GM23338 (cell line): ENCODE measurements around the gene KIRREL3. TPM values are rescaled to one million over a fixed set of nuclear protein-coding genes. Genes with fewer than 3 reads are reported as not detected.
A peak's percentile ranks its signal among the peaks of the same experiment; 100 is the strongest.

Experiments used
- ATAC-seq: fragments of 200-7000 bp; cut with Tn5 transposase; 3 replicates; pipeline ENCODE4 v1.9.1; 2020
- DNase-seq: peaks from one replicate; pipeline ENCODE4 v3.0.0-alpha.2; 2015; ENCODE audit warnings: low spot score
- H2AFZ ChIP-seq: fragments of 200-600 bp; sonication (generic); 2 replicates; pipeline ENCODE4 v1.8.0; 2016; ENCODE audit warnings: antibody characterized with exemption, mild to moderate bottlenecking, moderate library complexity
- H3F3A ChIP-seq: fragments of 200-600 bp; sonication (generic); replicated peaks from 2 replicates; pipeline ENCODE4 v1.8.0; 2017; ENCODE audit warnings: antibody characterized with exemption, mixed run types, low read depth
- H3K27ac ChIP-seq: fragments of 200-600 bp; sonication (generic); 2 replicates; pipeline ENCODE4 v1.6.1; 2016; ENCODE audit warnings: low read depth
- H3K27me3 ChIP-seq: fragments of 200-600 bp; sonication (generic); 2 replicates; pipeline ENCODE4 v1.8.0; 2016; ENCODE audit warnings: mild to moderate bottlenecking, mixed run types, moderate library complexity; ENCODE audit not compliant: insufficient read depth
- H3K36me3 ChIP-seq: fragments of 200-600 bp; sonication (generic); 2 replicates; pipeline ENCODE4 v1.8.0; 2016; ENCODE audit warnings: mild to moderate bottlenecking; ENCODE audit not compliant: insufficient read depth
- H3K4me1 ChIP-seq: fragments of 200-600 bp; sonication (generic); 2 replicates; pipeline ENCODE4 v1.8.0; 2016; ENCODE audit warnings: mild to moderate bottlenecking, moderate library complexity; ENCODE audit not compliant: insufficient read depth
- H3K4me2 ChIP-seq: fragments of 200-600 bp; sonication (generic); 2 replicates; pipeline ENCODE4 v1.7.1; 2017; ENCODE audit warnings: mixed run types
- H3K4me3 ChIP-seq: fragments of 200-600 bp; sonication (generic); 2 replicates; pipeline ENCODE4 v1.6.1; 2016; ENCODE audit warnings: mixed run types
- H3K79me2 ChIP-seq: fragments of 200-600 bp; sonication (generic); replicated peaks from 2 replicates; pipeline ENCODE4 v1.8.0; 2017; ENCODE audit warnings: mild to moderate bottlenecking; ENCODE audit not compliant: insufficient read depth
- H3K9me2 ChIP-seq: fragments of 200-600 bp; sonication (generic); 2 replicates; pipeline ENCODE4 v1.8.0; 2017; ENCODE audit not compliant: insufficient read depth
- H4K20me1 ChIP-seq: fragments of 200-600 bp; sonication (generic); replicated peaks from 2 replicates; pipeline ENCODE4 v1.8.0; 2017; ENCODE audit warnings: mild to moderate bottlenecking; ENCODE audit not compliant: insufficient read depth
- H3K27ac Mint-ChIP-seq: 2 replicates; pipeline ENCODE4 v1.8.0; 2020; ENCODE audit warnings: inconsistent platforms, mild to moderate bottlenecking, moderate library complexity, mixed read lengths
- H3K27me3 Mint-ChIP-seq: 3 replicates; pipeline ENCODE4 v1.8.0; 2022; ENCODE audit warnings: low read depth, mild to moderate bottlenecking, moderate library complexity, mixed read lengths, inconsistent platforms; ENCODE audit not compliant: insufficient read depth, poor library complexity
- H3K36me3 Mint-ChIP-seq: 3 replicates; pipeline ENCODE4 v1.8.0; 2021; ENCODE audit warnings: low read depth, mild to moderate bottlenecking, inconsistent platforms, moderate library complexity, mixed read lengths
- H3K4me1 Mint-ChIP-seq: 3 replicates; pipeline ENCODE4 v1.8.0; 2020; ENCODE audit warnings: mild to moderate bottlenecking, inconsistent platforms, mixed read lengths
- H3K4me3 Mint-ChIP-seq: 3 replicates; pipeline ENCODE4 v1.8.0; 2021; ENCODE audit warnings: moderate library complexity, mild to moderate bottlenecking, inconsistent platforms, mixed read lengths
- H3K9me3 Mint-ChIP-seq: 3 replicates; pipeline ENCODE4 v1.8.0; 2020; ENCODE audit warnings: moderate library complexity, mild to moderate bottlenecking, inconsistent platforms, mixed read lengths
- EZH2 ChIP-seq: fragments of 200-600 bp; sonication (generic); IDR thresholded peaks from one replicate; pipeline ENCODE4 v1.8.0; 2017; ENCODE audit warnings: antibody characterized with exemption, mild to moderate bottlenecking, low read depth; ENCODE audit not compliant: unreplicated experiment
- ZNF331 ChIP-seq: fragments of 250-450 bp; sonication (Bioruptor Pico); IDR thresholded peaks from 2 replicates; pipeline ENCODE4 v1.5.0; 2020; ENCODE audit warnings: low read depth, mild to moderate bottlenecking, moderate library complexity
- polyA plus RNA-seq: library from polyadenylated mRNA; unstranded; fragments of >200 nt; fragmentation: Nextera tagmentation; extraction: Ambion mirVana; gene quantifications from 2 replicates; pipeline ENCODE4 v1.2.1, GENCODE V29; 2016
- total RNA-seq: library from RNA; depleted of rRNA; stranded (reverse); fragments of >200 nt; shearing (Covaris generic); gene quantifications from 2 replicates; pipeline ENCODE4 v1.2.3, GENCODE V29; 2014
- TF ChIP-seq, protein P1 (sequence below): IDR thresholded peaks from one replicate; pipeline ENCODE4 v1.6.1; 2018; ENCODE audit warnings: antibody characterized with exemption; ENCODE audit not compliant: unreplicated experiment
- TF ChIP-seq, protein P2 (sequence below), 2 experiments: fragments of 200-600 bp in 1 of 2; sonication (generic) in 1 of 2; conservative IDR thresholded peaks; 2 replicates each; pipeline versions ENCODE4 v1.5.1 to v1.6.1; 2016 to 2017; ENCODE audit warnings: antibody characterized with exemption in 2 of 2, low read depth in 2 of 2, mild to moderate bottlenecking in 2 of 2, moderate library complexity in 1 of 2

KIRREL3 gene
- total and polyA plus RNA-seq, 2 experiments from 2014 or later = 0.13 to 1.5 TPM

DNA sequence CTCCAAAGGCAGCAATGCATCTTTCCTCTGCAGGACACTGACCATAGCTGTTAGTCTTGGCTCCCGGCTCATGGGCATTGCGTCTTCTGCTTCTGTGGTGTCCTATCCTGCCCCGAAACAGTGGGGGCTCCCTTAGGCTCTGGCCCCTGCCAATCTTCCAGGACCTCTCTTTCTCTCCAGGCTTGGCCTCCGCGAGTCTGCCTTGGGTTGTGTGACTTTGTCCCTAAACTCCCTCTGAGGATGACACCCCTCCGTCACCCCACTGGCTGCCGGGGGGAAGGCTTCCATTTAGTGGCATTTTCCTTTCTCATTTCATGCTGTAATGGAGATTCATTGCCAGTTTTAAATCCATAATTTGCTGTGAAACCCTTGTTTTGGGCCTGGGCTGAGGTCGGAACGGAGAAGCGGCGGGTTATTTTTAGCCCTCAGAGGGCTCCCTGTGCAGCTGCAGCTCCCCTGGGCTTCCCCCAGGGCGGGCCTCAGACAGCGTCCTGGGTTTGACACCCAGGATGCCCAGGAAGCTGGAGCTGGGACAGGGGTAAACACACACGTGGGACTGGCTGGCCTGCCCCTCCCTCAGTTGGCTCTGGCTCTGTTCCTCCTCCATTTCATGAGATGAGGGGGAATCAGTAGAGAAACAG lies 489.0 kb downstream of the KIRREL3 start:
- H3K27ac Mint-ChIP-seq = no peak overlapping the region
- no peaks in the 10 kb centered on the region; the same call in 2 of the 3 replicates for H3K4me1 Mint-ChIP-seq

DNA sequence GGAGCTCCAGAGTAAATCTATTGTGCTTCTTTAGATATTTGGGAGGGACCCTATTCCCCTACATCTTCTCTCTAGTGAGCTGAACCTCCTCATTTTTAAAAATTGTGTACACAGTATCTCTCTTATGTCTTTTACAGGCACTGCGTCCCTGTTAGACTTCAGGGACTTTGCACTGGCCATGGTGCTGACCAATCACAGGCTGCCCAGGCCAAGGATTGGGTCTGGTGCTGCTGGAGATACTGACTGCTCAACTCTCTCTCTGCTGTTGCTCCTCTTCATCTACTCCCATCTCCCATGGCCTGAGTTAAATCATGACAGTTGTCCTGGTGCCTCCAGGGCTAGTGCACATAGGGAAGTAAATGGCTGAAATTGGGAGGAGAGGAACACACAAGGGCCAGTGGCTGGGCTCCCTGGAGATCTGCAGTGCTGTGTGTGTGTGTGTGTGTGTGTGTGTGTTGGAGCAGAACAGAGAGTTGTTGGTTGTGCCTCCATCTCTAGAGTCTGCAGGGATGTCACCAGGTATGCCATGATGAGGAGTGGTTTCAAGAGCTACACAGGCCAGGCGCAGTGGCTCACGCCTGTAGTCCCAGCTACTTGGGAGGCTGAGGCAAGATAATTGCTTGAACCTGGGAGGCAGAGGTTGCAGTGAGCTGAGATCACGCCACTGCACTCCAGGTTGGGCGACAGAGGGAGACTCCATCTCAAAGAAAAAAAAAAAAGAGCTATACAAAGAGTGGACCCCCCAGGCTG lies 489.8 kb downstream of the KIRREL3 start:
- Mint-ChIP-seq H3K4me3 (no peak overlapping the region), H3K9me3 (peaks cover 11% of the 10 kb centered on the region), H3K36me3 (peaks cover 3% of the 10 kb centered on the region; the same call in 1 of the 3 replicates), H3K4me1 (no peaks in the 10 kb centered on the region; the same call in 2 of the 3 replicates), H3K27me3 (peaks cover 6% of the 10 kb centered on the region), H3K27ac (no peak overlapping the region)
- Histone ChIP-seq H3K4me1 (no peaks in the 10 kb centered on the region), H3K79me2 (no peaks in the 10 kb centered on the region), H3K9me2 (no peaks in the 10 kb centered on the region), H2AFZ (no peak overlapping the region), H3K4me3 (no peak overlapping the region), H3K36me3 (peaks cover 5% of the 10 kb centered on the region; the same call in 1 of the 2 replicates), H3K27ac (no peak overlapping the region), H3F3A (no peaks in the 10 kb centered on the region), H4K20me1 (no peaks in the 10 kb centered on the region), H3K4me2 (no peak overlapping the region), H3K27me3 (no peaks in the 10 kb centered on the region)
- no peak for DNase-seq
- TF ChIP-seq, protein P1, sequence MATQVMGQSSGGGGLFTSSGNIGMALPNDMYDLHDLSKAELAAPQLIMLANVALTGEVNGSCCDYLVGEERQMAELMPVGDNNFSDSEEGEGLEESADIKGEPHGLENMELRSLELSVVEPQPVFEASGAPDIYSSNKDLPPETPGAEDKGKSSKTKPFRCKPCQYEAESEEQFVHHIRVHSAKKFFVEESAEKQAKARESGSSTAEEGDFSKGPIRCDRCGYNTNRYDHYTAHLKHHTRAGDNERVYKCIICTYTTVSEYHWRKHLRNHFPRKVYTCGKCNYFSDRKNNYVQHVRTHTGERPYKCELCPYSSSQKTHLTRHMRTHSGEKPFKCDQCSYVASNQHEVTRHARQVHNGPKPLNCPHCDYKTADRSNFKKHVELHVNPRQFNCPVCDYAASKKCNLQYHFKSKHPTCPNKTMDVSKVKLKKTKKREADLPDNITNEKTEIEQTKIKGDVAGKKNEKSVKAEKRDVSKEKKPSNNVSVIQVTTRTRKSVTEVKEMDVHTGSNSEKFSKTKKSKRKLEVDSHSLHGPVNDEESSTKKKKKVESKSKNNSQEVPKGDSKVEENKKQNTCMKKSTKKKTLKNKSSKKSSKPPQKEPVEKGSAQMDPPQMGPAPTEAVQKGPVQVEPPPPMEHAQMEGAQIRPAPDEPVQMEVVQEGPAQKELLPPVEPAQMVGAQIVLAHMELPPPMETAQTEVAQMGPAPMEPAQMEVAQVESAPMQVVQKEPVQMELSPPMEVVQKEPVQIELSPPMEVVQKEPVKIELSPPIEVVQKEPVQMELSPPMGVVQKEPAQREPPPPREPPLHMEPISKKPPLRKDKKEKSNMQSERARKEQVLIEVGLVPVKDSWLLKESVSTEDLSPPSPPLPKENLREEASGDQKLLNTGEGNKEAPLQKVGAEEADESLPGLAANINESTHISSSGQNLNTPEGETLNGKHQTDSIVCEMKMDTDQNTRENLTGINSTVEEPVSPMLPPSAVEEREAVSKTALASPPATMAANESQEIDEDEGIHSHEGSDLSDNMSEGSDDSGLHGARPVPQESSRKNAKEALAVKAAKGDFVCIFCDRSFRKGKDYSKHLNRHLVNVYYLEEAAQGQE = peak; percentile 73
- TF ChIP-seq EZH2 = no peak
- ATAC-seq = peak; percentile 65

More for the DNA sequence above, 489.0 kb downstream of the KIRREL3 start:
- Histone ChIP-seq H4K20me1 (no peaks in the 10 kb centered on the region), H3K27me3 (no peaks in the 10 kb centered on the region), H2AFZ (no peak overlapping the region), H3K4me1 (no peaks in the 10 kb centered on the region), H3K4me2 (no peak overlapping the region), H3K27ac (no peak overlapping the region), H3K4me3 (no peak overlapping the region), H3K36me3 (peaks cover 2% of the 10 kb centered on the region; the same call in 1 of the 2 replicates), H3K79me2 (no peaks in the 10 kb centered on the region), H3F3A (no peaks in the 10 kb centered on the region), H3K9me2 (no peaks in the 10 kb centered on the region)
- Mint-ChIP-seq H3K27me3 (peaks cover 6% of the 10 kb centered on the region), H3K36me3 (peaks cover 3% of the 10 kb centered on the region; the same call in 1 of the 3 replicates), H3K4me3 (no peak overlapping the region), H3K9me3 (peaks cover 8% of the 10 kb centered on the region; the same call in 2 of the 3 replicates)
- ATAC-seq (no peak), DNase-seq (no peak)
- TF ChIP-seq ZNF331 (CRISPR knock-in tag) = no peak

DNA sequence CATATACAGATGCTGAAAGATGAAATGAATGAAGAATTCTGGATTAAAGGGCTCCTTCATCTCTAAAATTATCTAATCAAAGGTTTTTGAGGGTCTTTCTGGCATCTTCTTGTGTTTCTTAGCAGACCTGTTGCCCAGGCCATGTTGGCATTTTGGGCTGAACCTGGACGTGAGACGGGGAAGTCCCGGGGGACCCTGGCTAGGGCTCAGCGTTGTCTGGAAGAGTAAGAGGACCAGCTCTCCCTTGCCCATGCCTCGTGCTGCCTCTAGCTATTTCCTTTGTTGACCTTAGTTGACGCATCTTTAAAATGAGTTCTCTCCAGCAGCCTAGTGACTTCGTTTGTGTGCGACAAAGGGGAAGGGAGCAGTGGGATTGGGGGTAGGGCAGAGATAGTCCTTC lies 492.9 kb downstream of the KIRREL3 start:
- H4K20me1 ChIP-seq = no peaks in the 10 kb centered on the region
- Mint-ChIP-seq H3K27me3 (peaks cover 7% of the 10 kb centered on the region), H3K36me3 (peaks cover 3% of the 10 kb centered on the region; the same call in 1 of the 3 replicates), H3K27ac (no peak overlapping the region), H3K4me3 (no peak overlapping the region), H3K4me1 (peaks cover 10% of the 10 kb centered on the region), H3K9me3 (peaks cover 15% of the 10 kb centered on the region)
- H2AFZ ChIP-seq = no peak overlapping the region
- no peak for ATAC-seq
- no peaks in the 10 kb centered on the region for H3K79me2 ChIP-seq
- no peaks in the 10 kb centered on the region for H3F3A ChIP-seq
- peaks cover 5% of the 10 kb centered on the region; the same call in 1 of the 2 replicates for H3K36me3 ChIP-seq
- H3K9me2 ChIP-seq = no peaks in the 10 kb centered on the region
- no peaks in the 10 kb centered on the region for H3K27me3 ChIP-seq
- H3K4me3 ChIP-seq = no peak overlapping the region
- DNase-seq = no peak
- no peak overlapping the region for H3K27ac ChIP-seq
- H3K4me1 ChIP-seq = peaks cover 12% of the 10 kb centered on the region
- H3K4me2 ChIP-seq = no peak overlapping the region
- TF ChIP-seq, protein P2, sequence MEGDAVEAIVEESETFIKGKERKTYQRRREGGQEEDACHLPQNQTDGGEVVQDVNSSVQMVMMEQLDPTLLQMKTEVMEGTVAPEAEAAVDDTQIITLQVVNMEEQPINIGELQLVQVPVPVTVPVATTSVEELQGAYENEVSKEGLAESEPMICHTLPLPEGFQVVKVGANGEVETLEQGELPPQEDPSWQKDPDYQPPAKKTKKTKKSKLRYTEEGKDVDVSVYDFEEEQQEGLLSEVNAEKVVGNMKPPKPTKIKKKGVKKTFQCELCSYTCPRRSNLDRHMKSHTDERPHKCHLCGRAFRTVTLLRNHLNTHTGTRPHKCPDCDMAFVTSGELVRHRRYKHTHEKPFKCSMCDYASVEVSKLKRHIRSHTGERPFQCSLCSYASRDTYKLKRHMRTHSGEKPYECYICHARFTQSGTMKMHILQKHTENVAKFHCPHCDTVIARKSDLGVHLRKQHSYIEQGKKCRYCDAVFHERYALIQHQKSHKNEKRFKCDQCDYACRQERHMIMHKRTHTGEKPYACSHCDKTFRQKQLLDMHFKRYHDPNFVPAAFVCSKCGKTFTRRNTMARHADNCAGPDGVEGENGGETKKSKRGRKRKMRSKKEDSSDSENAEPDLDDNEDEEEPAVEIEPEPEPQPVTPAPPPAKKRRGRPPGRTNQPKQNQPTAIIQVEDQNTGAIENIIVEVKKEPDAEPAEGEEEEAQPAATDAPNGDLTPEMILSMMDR (conservative IDR thresholded peaks at IDR 0.05; ENCODE audit: low read depth in 2 of 2) = no peak
- TF ChIP-seq EZH2 = no peak
